ENCODE measurements around the gene TREML2. TPM values are rescaled to one million over a fixed set of nuclear protein-coding genes. Genes with fewer than 3 reads are reported as not detected.

Gene TREML2
- total and polyA plus RNA-seq, 2 of the 8 experiments (the other 6 are each of a cell fraction or from before 2014, with no cell fraction given) = 0.09 to 0.18 TPM

GRCh38 chr6:41229721-41230120 is 28.8 kb upstream of the TREML2 start:
- no peak overlapping the region for H4K91ac ChIP-seq (replicated peaks; ENCODE audit: insufficient read length, low read length)
- no peaks in the 10 kb centered on the region; a peak in 1 of 7 replicates for H3K27me3 ChIP-seq (replicated peaks in 1 of 4; ENCODE audit: control insufficient read depth in 3 of 4, extremely low read depth in 1 of 4, insufficient read depth in 3 of 4, low read length in 3 of 4)
- no peaks in the 10 kb centered on the region for H4K20me1 ChIP-seq (replicated peaks in 1 of 2; ENCODE audit: control insufficient read depth in 1 of 2, insufficient read depth in 2 of 2, low read length in 2 of 2)
- H3K27ac ChIP-seq (ENCODE audit: low read depth, low read length) = no peak overlapping the region
- DNase-seq (ENCODE audit: low read depth in 1 of 2, low spot score in 2 of 2) (no peak), FAIRE-seq (no peak)
- H3K14ac ChIP-seq (ENCODE audit: insufficient read length) = no peak overlapping the region
- H2AFZ ChIP-seq (ENCODE audit: low read length) = no peak overlapping the region
- CTCF ChIA-PET (ENCODE audit: partially characterized antibody) = interaction anchor here (1.4 to 2.4 kb wide), 3 partner anchors 77 to 104 kb away, joined by 3 to 19 read pairs (median 13); no protein-coding TSS in a partner anchor
- no peak overlapping the region for H3K4me3 ChIP-seq (ENCODE audit: extremely low read depth in 1 of 4, insufficient read depth in 2 of 4, low read depth in 3 of 4, low read length in 4 of 4)
- no peak overlapping the region for H2BK15ac ChIP-seq (ENCODE audit: low read length)
- no peak overlapping the region for H2BK12ac ChIP-seq (ENCODE audit: low read depth, low read length)
- no peak overlapping the region for H4K8ac ChIP-seq (ENCODE audit: extremely low read depth, insufficient read depth, low read length)
- H3K79me1 ChIP-seq (ENCODE audit: low read depth, low read length) = no peaks in the 10 kb centered on the region
- POLR2A ChIA-PET (ENCODE audit: partially characterized antibody) = no interaction called here
- H3K56ac ChIP-seq (replicated peaks; ENCODE audit: insufficient read length, low read depth, low read length) = no peak overlapping the region
- no peaks in the 10 kb centered on the region for H3K9me3 ChIP-seq (ENCODE audit: insufficient read depth in 2 of 2, low read depth in 1 of 2, low read length in 1 of 2)
- no peak overlapping the region for H2AK5ac ChIP-seq (ENCODE audit: low read depth, low read length)
- H3K36me3 ChIP-seq (ENCODE audit: control insufficient read depth in 2 of 4, insufficient read depth in 4 of 4, low read length in 3 of 4) = no peaks in the 10 kb centered on the region
- H2BK5ac ChIP-seq (ENCODE audit: low read depth, low read length) = no peak overlapping the region
- H3K9ac ChIP-seq (replicated peaks in 1 of 4; ENCODE audit: extremely low read depth in 1 of 4, low read depth in 3 of 4, low read length in 3 of 4) = no peak overlapping the region
- no peak overlapping the region for H3K4me2 ChIP-seq (ENCODE audit: insufficient read depth in 1 of 2, low read depth in 2 of 2, low read length in 2 of 2)
- no peak overlapping the region for H2BK120ac ChIP-seq (replicated peaks; ENCODE audit: low read depth, low read length)
- H3K4ac ChIP-seq (replicated peaks; ENCODE audit: insufficient read length, low read depth, low read length) = no peak overlapping the region
- WGBS, 2 experiments (ENCODE audit: extremely low coverage in 1 of 2, insufficient coverage in 1 of 2, insufficient read length in 1 of 2, insufficient replicate concordance in 2 of 2, low coverage in 1 of 2, low lambda C conversion rate in 2 of 2, missing lambda C conversion rate in 1 of 2) = 84% methylated on average over 4 of the region's 4 CpGs; no CpG with 5 or more reads in 1 of the 2 experiments
- no peak overlapping the region for H3K18ac ChIP-seq (ENCODE audit: extremely low read depth, low read length)
- H3K23me2 ChIP-seq (ENCODE audit: low read depth, low read length) = no peaks in the 10 kb centered on the region
- H3K4me1 ChIP-seq (replicated peaks in 1 of 4; ENCODE audit: control insufficient read depth in 3 of 4, insufficient read depth in 4 of 4, low read length in 3 of 4) = no peaks in the 10 kb centered on the region
- no peak overlapping the region for H3K23ac ChIP-seq (ENCODE audit: insufficient read length)
- no peak overlapping the region for H2BK20ac ChIP-seq (ENCODE audit: low read length)
- no peaks in the 10 kb centered on the region for H3K79me2 ChIP-seq (ENCODE audit: control insufficient read depth in 1 of 2, insufficient read depth in 2 of 2, low read length in 2 of 2)
- H4K5ac ChIP-seq (ENCODE audit: insufficient read length, low read depth, low read length) = no peak overlapping the region
- TF ChIP-seq SIRT6 (IDR thresholded peaks at IDR 0.05; ENCODE audit: low read length) = no peak
- TF ChIP-seq CTCF (IDR thresholded peaks at IDR 0.05; ENCODE audit: control extremely low read depth in 1 of 3, insufficient read depth in 1 of 3, low read depth in 1 of 3, low read length in 3 of 3) = no peak
- no peak for TF ChIP-seq USF2 (IDR thresholded peaks at IDR 0.05; ENCODE audit: low read length)
- TF ChIP-seq SIN3A (conservative IDR thresholded peaks at IDR 0.05 in 1 of 2, IDR thresholded peaks at IDR 0.05 in 1 of 2; ENCODE audit: low read depth in 1 of 2, low read length in 2 of 2) = no peak
- TF ChIP-seq RFX5 (IDR thresholded peaks at IDR 0.05; ENCODE audit: borderline replicate concordance, low read depth, low read length) = no peak
- no peak for TF ChIP-seq CREB1 (IDR thresholded peaks at IDR 0.05)
- no peak for TF ChIP-seq POLR2A (IDR thresholded peaks at IDR 0.05; ENCODE audit: control extremely low read depth in 1 of 2, low read depth in 2 of 2, low read length in 2 of 2)
- no peak for TF ChIP-seq EP300 (IDR thresholded peaks at IDR 0.05; ENCODE audit: borderline replicate concordance in 1 of 2, low read depth in 2 of 2, low read length in 2 of 2)
- TF ChIP-seq SUZ12 (IDR thresholded peaks at IDR 0.05; ENCODE audit: low read length) = no peak
- TF ChIP-seq CHD1 (IDR thresholded peaks at IDR 0.05; ENCODE audit: low read depth, low read length) = no peak
